ENCODE data around the gene SP4. TPM values are rescaled to one million over a fixed set of nuclear protein-coding genes. Genes with fewer than 3 reads are reported as not detected.

Gene SP4
- total and polyA plus RNA-seq, 2 donors (not counting 1 experiment from before 2014, with no cell fraction given) = 7.1 to 42.4 TPM

- CTCF ChIA-PET = no interaction called here
These were observed 42.0 kb downstream of the SP4 start for GRCh38 chr7:21469894-21470293.

DNA sequence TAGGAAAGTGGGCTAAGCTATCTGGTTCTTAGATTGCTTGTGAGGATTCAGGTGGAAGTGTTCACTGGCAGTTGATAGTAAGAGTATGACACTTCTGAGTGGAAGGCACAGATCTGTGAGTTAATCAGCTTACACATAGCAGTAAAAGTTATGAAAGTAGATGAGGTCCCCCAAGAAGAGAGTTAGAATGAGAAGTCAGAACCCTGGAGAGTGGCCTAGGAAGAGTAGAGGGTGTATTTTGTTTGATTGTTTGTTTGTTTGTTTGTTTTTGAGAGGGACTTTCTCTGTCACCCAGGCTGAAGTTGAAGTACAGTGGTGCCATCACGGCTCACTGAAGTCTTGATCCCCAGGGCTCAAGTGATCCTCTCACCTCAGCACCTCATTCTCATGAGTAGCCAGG lies 44.1 kb downstream of the SP4 start:
- 100% methylated on average over 1 of the region's 1 CpG for WGBS (ENCODE audit: insufficient coverage)
- Mint-ChIP-seq H3K27me3 (no peaks in the 10 kb centered on the region), H3K4me1 (peaks cover 27% of the 10 kb centered on the region), H3K4me3 (no peak overlapping the region), H3K9me3 (ENCODE audit: insufficient read depth) (no peaks in the 10 kb centered on the region), H3K27ac (peak overlapping the region; percentile 16)
- DNase-seq (no peak), ATAC-seq (ENCODE audit: low read depth) (no peak)
- Histone ChIP-seq H3K27me3 (replicated peaks in 1 of 4; ENCODE audit: control extremely low read depth in 1 of 4, control insufficient read depth in 3 of 4, insufficient read depth in 4 of 4, low read length in 3 of 4) (no peaks in the 10 kb centered on the region), H3K9ac (ENCODE audit: low read length) (no peak overlapping the region), H3K4me3 (ENCODE audit: control extremely low read depth in 1 of 5, extremely low read depth in 1 of 5, insufficient read depth in 1 of 5, low read depth in 2 of 5, low read length in 4 of 5) (no peak overlapping the region), H2AFZ (ENCODE audit: insufficient read depth, low read depth, low read length, poor library complexity, severe bottlenecking) (no peak overlapping the region), H3K9me3 (ENCODE audit: control extremely low read depth in 1 of 3, control insufficient read depth in 2 of 3, insufficient read depth in 1 of 3, low read length in 2 of 3) (no peaks in the 10 kb centered on the region), H3K27ac (ENCODE audit: low read length in 2 of 2) (no peak overlapping the region), H4K20me1 (ENCODE audit: control insufficient read depth, insufficient read depth, low read length, poor library complexity, severe bottlenecking) (peaks cover 9% of the 10 kb centered on the region), H3K36me3 (replicated peaks in 1 of 2; ENCODE audit: control extremely low read depth in 1 of 2, control insufficient read depth in 1 of 2, extremely low read depth in 1 of 2, insufficient read depth in 2 of 2, low read length in 1 of 2) (peaks cover 2 to 12% of the 10 kb centered on the region in 2 experiments), H3K79me2 (ENCODE audit: control insufficient read depth, insufficient read depth, low read length) (peaks cover 33% of the 10 kb centered on the region), H3K4me1 (ENCODE audit: control insufficient read depth in 2 of 2, insufficient read depth in 2 of 2, low read length in 2 of 2) (no peaks in the 10 kb centered on the region), H3K4me2 (replicated peaks; ENCODE audit: low read depth, low read length, poor library complexity, severe bottlenecking) (no peak overlapping the region)
- CTCF ChIA-PET = interaction anchor here (2.2 kb wide), 1 partner anchor 11 kb away, joined by 4 read pairs; no protein-coding TSS in a partner anchor
- no peak for TF ChIP-seq EZH2 (IDR thresholded peaks at IDR 0.05; ENCODE audit: borderline replicate concordance, insufficient read depth, low read depth, low read length, poor library complexity, severe bottlenecking)
- no peak for TF ChIP-seq CTCF (IDR thresholded peaks at IDR 0.05)
- intact Hi-C loops (cut with micrococcal nuclease) = no loop called here
- POLR2A ChIA-PET = no interaction called here

More at GRCh38 chr7:21469894-21470293, 42.0 kb downstream of the SP4 start:
- Histone ChIP-seq H3K36me3 (replicated peaks in 1 of 2; ENCODE audit: control extremely low read depth in 1 of 2, control insufficient read depth in 1 of 2, extremely low read depth in 1 of 2, insufficient read depth in 2 of 2, low read length in 1 of 2) (peaks cover 1 to 15% of the 10 kb centered on the region in 2 experiments), H3K4me1 (ENCODE audit: control insufficient read depth in 2 of 2, insufficient read depth in 2 of 2, low read length in 2 of 2) (no peaks in the 10 kb centered on the region), H3K9me3 (ENCODE audit: control extremely low read depth in 1 of 3, control insufficient read depth in 2 of 3, insufficient read depth in 1 of 3, low read length in 2 of 3) (no peaks in the 10 kb centered on the region), H3K27me3 (replicated peaks in 1 of 4; ENCODE audit: control extremely low read depth in 1 of 4, control insufficient read depth in 3 of 4, insufficient read depth in 4 of 4, low read length in 3 of 4) (no peaks in the 10 kb centered on the region), H3K4me2 (replicated peaks; ENCODE audit: low read depth, low read length, poor library complexity, severe bottlenecking) (no peak overlapping the region), H4K20me1 (ENCODE audit: control insufficient read depth, insufficient read depth, low read length, poor library complexity, severe bottlenecking) (peaks cover 9% of the 10 kb centered on the region), H3K79me2 (ENCODE audit: control insufficient read depth, insufficient read depth, low read length) (peaks cover 47% of the 10 kb centered on the region), H3K27ac (ENCODE audit: low read length in 2 of 2) (no peak overlapping the region), H2AFZ (ENCODE audit: insufficient read depth, low read depth, low read length, poor library complexity, severe bottlenecking) (no peak overlapping the region), H3K4me3 (ENCODE audit: control extremely low read depth in 1 of 5, extremely low read depth in 1 of 5, insufficient read depth in 1 of 5, low read depth in 2 of 5, low read length in 4 of 5) (no peak overlapping the region), H3K9ac (ENCODE audit: low read length) (no peak overlapping the region)
- DNase-seq (no peak), ATAC-seq (ENCODE audit: low read depth) (no peak)
- no peak overlapping the region for H3K27ac Mint-ChIP-seq
- intact Hi-C loops (cut with micrococcal nuclease) = no loop called here
- no CpG with 5 or more reads among the region's 3 CpGs for WGBS (ENCODE audit: insufficient coverage)
- H3K9me3 Mint-ChIP-seq (ENCODE audit: insufficient read depth) = no peaks in the 10 kb centered on the region
- peaks cover 38% of the 10 kb centered on the region for H3K4me1 Mint-ChIP-seq
- H3K27me3 Mint-ChIP-seq = no peaks in the 10 kb centered on the region
- POLR2A ChIA-PET = no interaction called here
- TF ChIP-seq CTCF (IDR thresholded peaks at IDR 0.05) (no peak), EZH2 (IDR thresholded peaks at IDR 0.05; ENCODE audit: borderline replicate concordance, insufficient read depth, low read depth, low read length, poor library complexity, severe bottlenecking) (no peak)
- H3K4me3 Mint-ChIP-seq = no peak overlapping the region

Data from B cell (primary cell).